Measurements from ENCODE around the gene CUTA. TPM values are rescaled to one million over a fixed set of nuclear protein-coding genes. Genes with fewer than 3 reads are reported as not detected.
A peak's percentile ranks its signal among the peaks of the same experiment; 100 is the strongest.

The CUTA gene
- total RNA-seq, 1 donor from 2014 or later, result 319 TPM

DNA sequence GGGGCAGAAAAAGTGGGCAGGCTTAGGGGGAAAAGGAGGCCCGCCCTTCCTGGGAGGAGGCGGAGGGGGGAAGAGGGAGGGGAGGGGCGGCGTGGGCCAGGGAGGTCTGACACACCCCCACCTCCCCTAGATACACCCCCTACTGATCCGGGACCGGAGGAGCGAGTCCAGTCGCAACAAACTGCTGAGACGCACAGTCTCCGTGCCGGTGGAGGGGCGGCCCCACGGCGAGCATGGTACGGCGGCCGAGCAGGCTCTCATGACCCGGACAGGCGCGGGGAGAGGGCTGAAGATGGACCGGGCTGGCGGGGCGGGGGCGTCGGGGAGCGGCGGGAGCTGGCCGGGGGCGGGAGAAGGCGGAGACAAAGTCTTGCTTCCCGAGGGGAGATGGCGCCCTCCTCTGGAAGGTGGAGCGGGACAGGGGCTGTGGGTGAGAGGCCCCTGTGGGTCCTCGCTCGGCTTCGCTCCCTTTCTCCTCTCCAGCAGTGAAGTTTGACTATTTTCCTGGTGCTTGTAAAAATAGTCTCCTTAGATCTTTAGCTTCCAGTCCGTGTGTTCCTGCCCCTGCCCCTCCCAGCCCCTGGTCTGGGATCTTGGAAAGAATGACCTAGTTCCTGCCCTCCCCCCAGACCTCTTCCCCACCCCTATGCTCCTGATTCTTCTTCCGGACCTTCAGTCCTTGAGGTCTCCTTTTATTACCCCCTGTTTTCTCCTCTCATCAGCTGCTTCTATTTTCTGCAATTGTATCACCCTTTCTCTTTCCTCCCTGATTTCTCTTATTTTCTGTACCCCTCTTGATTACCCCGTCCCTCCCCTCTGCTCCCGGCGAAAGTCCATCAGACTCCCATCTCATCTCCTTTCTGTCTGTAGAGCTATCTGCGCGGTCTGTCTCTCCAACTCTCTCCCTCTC lies 8.0 kb upstream of the CUTA start:
- TF ChIP-seq, protein P1, sequence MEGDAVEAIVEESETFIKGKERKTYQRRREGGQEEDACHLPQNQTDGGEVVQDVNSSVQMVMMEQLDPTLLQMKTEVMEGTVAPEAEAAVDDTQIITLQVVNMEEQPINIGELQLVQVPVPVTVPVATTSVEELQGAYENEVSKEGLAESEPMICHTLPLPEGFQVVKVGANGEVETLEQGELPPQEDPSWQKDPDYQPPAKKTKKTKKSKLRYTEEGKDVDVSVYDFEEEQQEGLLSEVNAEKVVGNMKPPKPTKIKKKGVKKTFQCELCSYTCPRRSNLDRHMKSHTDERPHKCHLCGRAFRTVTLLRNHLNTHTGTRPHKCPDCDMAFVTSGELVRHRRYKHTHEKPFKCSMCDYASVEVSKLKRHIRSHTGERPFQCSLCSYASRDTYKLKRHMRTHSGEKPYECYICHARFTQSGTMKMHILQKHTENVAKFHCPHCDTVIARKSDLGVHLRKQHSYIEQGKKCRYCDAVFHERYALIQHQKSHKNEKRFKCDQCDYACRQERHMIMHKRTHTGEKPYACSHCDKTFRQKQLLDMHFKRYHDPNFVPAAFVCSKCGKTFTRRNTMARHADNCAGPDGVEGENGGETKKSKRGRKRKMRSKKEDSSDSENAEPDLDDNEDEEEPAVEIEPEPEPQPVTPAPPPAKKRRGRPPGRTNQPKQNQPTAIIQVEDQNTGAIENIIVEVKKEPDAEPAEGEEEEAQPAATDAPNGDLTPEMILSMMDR (conservative IDR thresholded peaks at IDR 0.05), result peak; percentile 68
- peak; percentile 83 for DNase-seq (ENCODE audit: low read depth, low spot score)
- H3K36me3 Mint-ChIP-seq (ENCODE audit: low read depth), result peaks cover 13% of the 10 kb centered on the region
- peak overlapping the region; percentile 95 for H3K4me3 Mint-ChIP-seq
- no peaks in the 10 kb centered on the region for H3K9me3 Mint-ChIP-seq
- H3K27me3 Mint-ChIP-seq (ENCODE audit: low read depth), result no peaks in the 10 kb centered on the region
- H3K27ac Mint-ChIP-seq (ENCODE audit: unreplicated experiment), result peak overlapping the region; percentile 86
- peaks cover 92% of the 10 kb centered on the region for H3K4me1 Mint-ChIP-seq

DNA sequence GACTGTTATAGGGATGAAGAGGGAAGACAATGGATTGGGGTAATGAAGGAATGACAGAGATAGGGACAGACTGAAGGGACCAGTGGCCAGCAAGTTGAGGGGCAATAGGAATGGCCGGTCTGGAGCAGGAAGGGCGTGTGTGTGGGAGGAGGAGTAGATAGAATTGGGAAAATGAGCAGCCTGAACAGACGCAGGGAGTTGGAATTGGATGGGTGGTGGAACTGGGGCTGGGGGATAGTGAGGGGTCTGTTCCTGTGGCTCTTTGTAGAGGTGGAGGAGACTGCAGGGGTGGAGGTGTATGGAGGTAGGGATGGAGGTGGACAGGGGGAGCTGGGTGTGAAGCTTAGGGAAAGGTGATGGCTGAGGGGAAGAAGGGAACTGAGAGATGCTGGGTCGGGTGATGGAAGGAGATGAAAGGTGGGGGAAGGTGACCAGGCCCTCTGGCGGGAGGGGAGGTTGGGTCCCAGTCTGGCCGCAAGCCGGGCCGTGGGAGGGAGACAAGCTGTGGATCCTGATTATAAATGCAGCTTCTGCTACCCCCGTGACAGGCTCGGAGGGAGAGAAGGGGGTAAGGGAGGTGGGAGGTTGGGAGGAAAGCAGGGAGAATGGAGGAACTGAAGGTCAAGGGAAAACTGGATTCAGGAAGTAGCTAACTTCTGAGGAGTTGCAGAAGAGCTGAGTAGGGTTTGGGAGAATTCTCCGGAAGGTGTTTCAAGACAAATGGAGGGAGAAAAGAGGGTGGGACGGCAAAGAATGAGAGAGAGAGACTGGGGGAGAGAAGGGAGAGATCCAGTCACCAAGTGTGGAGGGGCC lies 7.2 kb upstream of the CUTA start:
- DNase-seq (ENCODE audit: low read depth, low spot score), result no peak
- TF ChIP-seq, protein P1 (conservative IDR thresholded peaks at IDR 0.05), result no peak
- no peaks in the 10 kb centered on the region for H3K27me3 Mint-ChIP-seq (ENCODE audit: low read depth)
- H3K36me3 Mint-ChIP-seq (ENCODE audit: low read depth), result peaks cover 13% of the 10 kb centered on the region
- H3K27ac Mint-ChIP-seq (ENCODE audit: unreplicated experiment), result peak overlapping the region; percentile 86
- H3K4me1 Mint-ChIP-seq, result peaks cover 85% of the 10 kb centered on the region
- H3K9me3 Mint-ChIP-seq, result no peaks in the 10 kb centered on the region
- H3K4me3 Mint-ChIP-seq, result peak overlapping the region; percentile 95

DNA sequence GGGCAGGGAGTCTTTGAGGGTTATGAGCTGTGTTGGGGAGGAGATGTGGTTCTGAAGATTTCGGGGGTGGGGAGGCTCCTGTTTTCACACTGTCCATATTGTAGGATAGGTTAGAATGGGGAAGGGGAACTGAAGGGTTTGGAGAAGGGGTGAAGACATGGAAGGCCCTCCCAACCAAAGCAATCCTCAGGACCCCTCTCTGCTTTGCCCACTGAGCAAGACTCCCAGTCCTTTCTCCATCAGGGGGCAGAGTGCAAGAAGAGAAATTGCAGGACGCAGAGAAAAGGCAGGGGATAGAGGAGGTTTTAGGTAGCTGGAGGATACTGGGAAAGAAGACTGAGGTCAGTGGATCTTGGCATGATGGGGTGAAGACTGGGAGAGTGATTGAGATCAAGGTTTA lies 5.9 kb upstream of the CUTA start:
- Mint-ChIP-seq H3K4me1 (peaks cover 84% of the 10 kb centered on the region), H3K27ac (ENCODE audit: unreplicated experiment) (no peak overlapping the region), H3K9me3 (no peaks in the 10 kb centered on the region), H3K27me3 (ENCODE audit: low read depth) (no peaks in the 10 kb centered on the region), H3K36me3 (ENCODE audit: low read depth) (peaks cover 13% of the 10 kb centered on the region), H3K4me3 (peak overlapping the region; percentile 95)
- TF ChIP-seq, protein P1 (conservative IDR thresholded peaks at IDR 0.05), result no peak
- no peak for DNase-seq (ENCODE audit: low read depth, low spot score)

DNA sequence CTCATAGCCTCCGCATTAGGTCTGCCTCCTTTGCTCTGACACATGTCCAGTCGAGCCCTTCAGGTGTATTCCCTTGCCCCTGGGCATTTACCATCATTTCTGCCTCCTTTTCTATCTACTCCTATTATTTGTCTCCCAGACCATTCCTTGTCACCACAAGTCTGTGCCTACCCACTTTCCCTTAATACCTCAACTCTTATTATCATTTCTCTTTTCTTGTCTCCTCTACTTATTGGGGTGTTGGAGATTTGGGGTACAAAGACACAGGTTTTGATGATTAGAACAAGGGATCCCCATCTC lies 3.4 kb upstream of the CUTA start:
- Mint-ChIP-seq H3K9me3 (no peaks in the 10 kb centered on the region), H3K36me3 (ENCODE audit: low read depth) (peaks cover 16% of the 10 kb centered on the region), H3K4me1 (peaks cover 85% of the 10 kb centered on the region), H3K27ac (ENCODE audit: unreplicated experiment) (no peak overlapping the region), H3K27me3 (ENCODE audit: low read depth) (peaks cover 5% of the 10 kb centered on the region), H3K4me3 (peak overlapping the region; percentile 95)
- no peak for DNase-seq (ENCODE audit: low read depth, low spot score)
- TF ChIP-seq, protein P1 (conservative IDR thresholded peaks at IDR 0.05), result no peak

DNA sequence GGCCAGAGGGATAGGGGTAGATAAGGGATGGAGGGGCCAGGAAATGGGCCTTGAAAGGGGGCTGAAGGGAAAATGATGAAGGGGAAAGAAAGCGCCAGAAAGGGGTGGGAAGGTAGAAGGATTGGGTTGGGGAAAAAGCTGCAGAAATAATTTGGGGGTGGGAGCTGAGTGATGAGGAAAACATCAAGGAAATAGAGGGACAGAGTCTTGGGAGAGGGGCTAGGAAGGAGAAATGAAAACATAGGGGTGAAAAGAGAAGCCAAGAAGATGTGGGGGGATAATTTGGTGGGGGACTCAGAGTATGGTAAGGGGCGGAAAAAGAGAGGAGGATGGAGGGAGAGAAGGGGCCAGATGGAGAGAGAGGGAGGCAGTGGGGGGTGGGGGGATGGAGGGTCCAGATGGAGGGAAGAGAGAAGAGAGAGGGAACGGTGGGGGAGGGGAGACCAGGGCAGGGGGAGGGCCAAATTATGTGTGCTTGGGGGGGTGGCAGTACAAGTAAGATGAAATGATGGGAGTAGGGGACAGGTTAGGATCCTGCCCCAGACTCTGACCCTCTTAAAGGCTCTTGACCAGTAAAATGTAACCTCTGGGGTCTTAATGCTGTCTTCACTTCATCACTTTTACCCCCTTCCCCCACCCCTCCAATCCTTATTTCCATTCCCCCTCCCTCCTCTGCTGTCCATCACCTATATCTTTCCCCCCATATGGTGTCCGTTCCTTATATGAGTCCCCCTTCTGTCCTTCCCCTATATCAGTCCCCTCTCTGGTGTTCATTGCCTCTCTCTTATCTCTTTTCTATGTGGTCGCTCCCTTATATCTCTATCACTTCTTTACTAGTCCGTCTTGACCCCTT lies 2.8 kb upstream of the CUTA start:
- Mint-ChIP-seq H3K4me3 (peak overlapping the region; percentile 95), H3K4me1 (peaks cover 85% of the 10 kb centered on the region), H3K36me3 (ENCODE audit: low read depth) (peaks cover 16% of the 10 kb centered on the region), H3K9me3 (no peaks in the 10 kb centered on the region), H3K27ac (ENCODE audit: unreplicated experiment) (no peak overlapping the region), H3K27me3 (ENCODE audit: low read depth) (peaks cover 5% of the 10 kb centered on the region)
- no peak for DNase-seq (ENCODE audit: low read depth, low spot score)
- TF ChIP-seq, protein P1 (conservative IDR thresholded peaks at IDR 0.05), result no peak

All from neural crest cell (in vitro differentiated cells).